Measurements from ENCODE around the gene SUPT16H.

Gene SUPT16H

DNA sequence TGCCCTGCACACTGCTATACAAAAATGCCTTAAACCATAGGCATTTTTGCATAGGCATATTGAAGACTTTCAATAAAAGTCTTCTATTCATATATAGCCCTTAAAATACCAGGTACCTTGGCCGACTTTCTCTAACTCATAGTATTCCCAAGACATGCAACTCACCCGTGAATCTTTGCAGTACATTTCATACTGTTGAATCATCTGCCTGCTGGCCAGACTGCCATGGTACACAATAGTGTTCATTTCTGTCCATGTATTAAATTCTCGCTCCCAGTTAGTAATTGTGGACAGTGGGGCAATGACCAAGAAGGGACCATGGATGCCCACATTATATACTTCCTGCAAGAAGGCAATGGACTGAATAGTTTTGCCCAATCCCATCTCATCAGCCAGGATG lies 24.3 kb upstream of the SUPT16H start:
- TF ChIP-seq ZNF274 (IDR thresholded peaks at IDR 0.05; ENCODE audit: low read depth, low read length) (no peak), YY1 (IDR thresholded peaks at IDR 0.05; ENCODE audit: insufficient read depth, insufficient read length) (no peak), SUZ12 (IDR thresholded peaks at IDR 0.05; ENCODE audit: extremely low read depth, insufficient read depth, insufficient read length) (no peak)
- H3K4me3 ChIP-seq (ENCODE audit: insufficient read length, low read depth), result no peak overlapping the region
- H3K36me3 ChIP-seq (ENCODE audit: insufficient read depth, insufficient read length, low read length), result peaks cover 90% of the 10 kb centered on the region
- no peaks in the 10 kb centered on the region for H3K27me3 ChIP-seq (ENCODE audit: insufficient read depth, insufficient read length)
- no peaks in the 10 kb centered on the region for H3K4me1 ChIP-seq (ENCODE audit: insufficient read depth, insufficient read length)
- no peak overlapping the region for H3K9ac ChIP-seq (ENCODE audit: insufficient read length, low read depth)
- DNase-seq (ENCODE audit: low read depth, low spot score), result no peak
- H3K9me3 ChIP-seq (ENCODE audit: insufficient read depth, low read length), result no peaks in the 10 kb centered on the region

DNA sequence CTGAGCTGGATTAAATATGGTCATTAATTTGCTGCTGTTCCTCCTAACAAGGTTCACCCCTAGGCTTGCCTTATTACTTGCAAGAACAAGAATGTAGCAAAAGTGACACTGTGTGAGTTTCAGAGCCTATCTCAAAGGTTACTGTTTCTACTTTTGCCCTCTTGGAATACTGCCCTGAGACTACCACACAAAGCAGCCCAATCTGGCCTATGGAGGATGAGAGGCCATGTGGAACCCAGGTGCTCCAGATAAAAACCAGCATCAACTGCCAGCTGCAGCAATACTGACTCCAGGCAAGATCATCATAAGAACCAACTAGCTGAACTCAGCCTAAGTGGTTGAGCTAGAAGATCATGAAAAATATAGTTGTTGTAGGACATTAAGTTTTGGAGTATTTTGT lies 22.4 kb upstream of the SUPT16H start:
- H3K36me3 ChIP-seq (ENCODE audit: insufficient read depth, insufficient read length, low read length), result peaks cover 93% of the 10 kb centered on the region
- no peak for DNase-seq (ENCODE audit: low read depth, low spot score)
- H3K27me3 ChIP-seq (ENCODE audit: insufficient read depth, insufficient read length), result no peaks in the 10 kb centered on the region
- H3K9ac ChIP-seq (ENCODE audit: insufficient read length, low read depth), result no peak overlapping the region
- no peaks in the 10 kb centered on the region for H3K4me1 ChIP-seq (ENCODE audit: insufficient read depth, insufficient read length)
- no peak overlapping the region for H3K4me3 ChIP-seq (ENCODE audit: insufficient read length, low read depth)
- TF ChIP-seq ZNF274 (IDR thresholded peaks at IDR 0.05; ENCODE audit: low read depth, low read length) (no peak), YY1 (IDR thresholded peaks at IDR 0.05; ENCODE audit: insufficient read depth, insufficient read length) (no peak), SUZ12 (IDR thresholded peaks at IDR 0.05; ENCODE audit: extremely low read depth, insufficient read depth, insufficient read length) (no peak)
- no peaks in the 10 kb centered on the region for H3K9me3 ChIP-seq (ENCODE audit: insufficient read depth, low read length)

DNA sequence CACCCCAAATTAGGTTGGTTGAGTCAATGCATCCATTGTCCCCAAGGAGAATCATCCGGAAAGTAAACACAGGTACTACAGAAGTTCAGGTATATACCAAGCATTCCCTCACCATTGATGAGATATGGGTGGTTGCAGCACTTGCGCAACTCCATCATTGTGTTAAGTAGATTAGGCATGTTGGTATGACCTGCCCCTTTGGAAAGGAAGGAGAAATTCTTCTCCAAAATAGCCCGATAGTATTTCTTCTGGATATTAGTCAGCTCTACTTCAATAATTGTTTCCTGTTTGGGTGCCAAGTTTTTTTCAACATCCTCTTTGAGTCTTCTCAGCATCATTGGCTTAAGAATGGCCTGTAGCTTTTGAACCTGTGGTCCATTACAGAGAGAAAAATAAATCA lies 21.3 kb upstream of the SUPT16H start:
- no peak for TF ChIP-seq SUZ12 (IDR thresholded peaks at IDR 0.05; ENCODE audit: extremely low read depth, insufficient read depth, insufficient read length)
- no peak for TF ChIP-seq YY1 (IDR thresholded peaks at IDR 0.05; ENCODE audit: insufficient read depth, insufficient read length)
- TF ChIP-seq ZNF274 (IDR thresholded peaks at IDR 0.05; ENCODE audit: low read depth, low read length), result no peak
- Histone ChIP-seq H3K4me3 (ENCODE audit: insufficient read length, low read depth) (no peak overlapping the region), H3K9me3 (ENCODE audit: insufficient read depth, low read length) (no peaks in the 10 kb centered on the region), H3K27me3 (ENCODE audit: insufficient read depth, insufficient read length) (no peaks in the 10 kb centered on the region), H3K9ac (ENCODE audit: insufficient read length, low read depth) (no peak overlapping the region), H3K36me3 (ENCODE audit: insufficient read depth, insufficient read length, low read length) (peaks cover 93% of the 10 kb centered on the region), H3K4me1 (ENCODE audit: insufficient read depth, insufficient read length) (no peaks in the 10 kb centered on the region)
- no peak for DNase-seq (ENCODE audit: low read depth, low spot score)

DNA sequence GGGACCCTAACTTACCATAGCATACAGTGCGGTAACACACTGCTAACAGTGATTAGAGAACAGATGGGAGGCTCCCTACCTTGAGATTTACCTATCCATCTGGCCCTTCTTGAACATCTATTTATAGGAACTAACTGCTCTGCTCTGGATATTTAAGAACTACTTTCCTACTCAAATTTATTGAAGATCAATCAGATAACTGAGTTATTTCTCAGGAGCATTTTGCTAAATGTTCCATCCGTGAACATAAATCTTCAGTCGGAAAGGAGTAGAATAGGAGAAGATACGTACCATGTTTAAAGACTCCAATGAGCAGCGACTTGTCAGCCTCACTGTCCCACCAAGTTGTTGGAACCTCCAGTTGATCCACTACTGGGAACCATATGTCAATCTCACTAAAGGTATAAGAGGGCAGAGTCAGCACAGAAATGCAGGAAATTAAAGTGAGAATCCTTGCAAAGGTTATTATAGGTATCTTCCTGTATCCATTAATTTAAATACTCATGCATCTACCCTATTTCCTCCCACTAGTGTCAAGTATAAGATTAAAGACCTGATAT lies 15.6 kb upstream of the SUPT16H start:
- Histone ChIP-seq H3K9me3 (ENCODE audit: insufficient read depth, low read length) (no peaks in the 10 kb centered on the region), H3K36me3 (ENCODE audit: insufficient read depth, insufficient read length, low read length) (peaks cover 87% of the 10 kb centered on the region), H3K4me3 (ENCODE audit: insufficient read length, low read depth) (no peak overlapping the region), H3K27me3 (ENCODE audit: insufficient read depth, insufficient read length) (no peaks in the 10 kb centered on the region), H3K9ac (ENCODE audit: insufficient read length, low read depth) (no peak overlapping the region), H3K4me1 (ENCODE audit: insufficient read depth, insufficient read length) (no peaks in the 10 kb centered on the region)
- TF ChIP-seq YY1 (IDR thresholded peaks at IDR 0.05; ENCODE audit: insufficient read depth, insufficient read length), result no peak
- no peak for TF ChIP-seq ZNF274 (IDR thresholded peaks at IDR 0.05; ENCODE audit: low read depth, low read length)
- no peak for TF ChIP-seq SUZ12 (IDR thresholded peaks at IDR 0.05; ENCODE audit: extremely low read depth, insufficient read depth, insufficient read length)
- no peak for DNase-seq (ENCODE audit: low read depth, low spot score)

DNA sequence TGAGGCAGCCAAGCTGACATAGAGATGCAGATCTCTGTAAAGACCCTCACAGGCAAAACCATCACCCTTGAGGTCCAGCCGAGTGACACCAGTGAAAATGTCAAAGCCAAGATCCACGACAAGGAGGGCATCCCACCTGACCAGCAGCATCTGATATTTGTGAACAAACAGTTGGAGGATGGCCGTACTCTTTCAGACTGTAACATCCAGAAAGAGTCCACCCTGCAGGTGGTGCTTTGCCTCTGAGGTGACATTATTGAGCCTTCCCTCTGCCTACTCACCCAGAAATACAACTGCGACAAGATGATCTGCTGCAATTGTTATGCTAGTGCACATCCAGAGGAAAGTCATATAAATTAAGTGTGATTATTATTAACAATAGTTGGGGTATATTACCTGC lies 15.1 kb upstream of the SUPT16H start:
- no peaks in the 10 kb centered on the region for H3K4me1 ChIP-seq (ENCODE audit: insufficient read depth, insufficient read length)
- H3K27me3 ChIP-seq (ENCODE audit: insufficient read depth, insufficient read length), result no peaks in the 10 kb centered on the region
- H3K9me3 ChIP-seq (ENCODE audit: insufficient read depth, low read length), result no peaks in the 10 kb centered on the region
- H3K9ac ChIP-seq (ENCODE audit: insufficient read length, low read depth), result no peak overlapping the region
- H3K36me3 ChIP-seq (ENCODE audit: insufficient read depth, insufficient read length, low read length), result peaks cover 90% of the 10 kb centered on the region
- no peak for DNase-seq (ENCODE audit: low read depth, low spot score)
- H3K4me3 ChIP-seq (ENCODE audit: insufficient read length, low read depth), result no peak overlapping the region
- TF ChIP-seq SUZ12 (IDR thresholded peaks at IDR 0.05; ENCODE audit: extremely low read depth, insufficient read depth, insufficient read length) (no peak), ZNF274 (IDR thresholded peaks at IDR 0.05; ENCODE audit: low read depth, low read length) (no peak), YY1 (IDR thresholded peaks at IDR 0.05; ENCODE audit: insufficient read depth, insufficient read length) (no peak)

DNA sequence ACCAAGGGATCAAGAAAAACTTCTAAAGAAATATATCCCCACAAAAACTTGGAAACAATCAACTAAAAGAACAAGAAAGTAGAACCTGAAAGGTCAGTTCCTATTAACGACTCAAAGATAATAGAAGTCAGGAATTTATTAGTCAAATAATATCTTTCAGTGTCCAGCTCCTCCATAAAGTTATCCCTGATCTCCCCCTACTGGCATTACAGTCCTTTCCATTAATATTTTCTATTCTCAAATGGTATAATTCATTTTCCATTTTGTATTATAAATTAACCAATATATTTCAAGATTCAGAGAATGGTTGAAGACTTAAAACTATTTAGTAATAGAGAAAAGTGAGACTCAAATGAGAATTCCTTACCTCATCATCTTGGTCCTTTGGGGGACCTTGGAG lies 11.6 kb upstream of the SUPT16H start:
- no peaks in the 10 kb centered on the region for H3K4me1 ChIP-seq (ENCODE audit: insufficient read depth, insufficient read length)
- no peaks in the 10 kb centered on the region for H3K27me3 ChIP-seq (ENCODE audit: insufficient read depth, insufficient read length)
- no peak overlapping the region for H3K4me3 ChIP-seq (ENCODE audit: insufficient read length, low read depth)
- no peak for DNase-seq (ENCODE audit: low read depth, low spot score)
- no peaks in the 10 kb centered on the region for H3K9me3 ChIP-seq (ENCODE audit: insufficient read depth, low read length)
- no peak overlapping the region for H3K9ac ChIP-seq (ENCODE audit: insufficient read length, low read depth)
- TF ChIP-seq SUZ12 (IDR thresholded peaks at IDR 0.05; ENCODE audit: extremely low read depth, insufficient read depth, insufficient read length) (no peak), YY1 (IDR thresholded peaks at IDR 0.05; ENCODE audit: insufficient read depth, insufficient read length) (no peak), ZNF274 (IDR thresholded peaks at IDR 0.05; ENCODE audit: low read depth, low read length) (no peak)
- H3K36me3 ChIP-seq (ENCODE audit: insufficient read depth, insufficient read length, low read length), result peaks cover 90% of the 10 kb centered on the region

DNA sequence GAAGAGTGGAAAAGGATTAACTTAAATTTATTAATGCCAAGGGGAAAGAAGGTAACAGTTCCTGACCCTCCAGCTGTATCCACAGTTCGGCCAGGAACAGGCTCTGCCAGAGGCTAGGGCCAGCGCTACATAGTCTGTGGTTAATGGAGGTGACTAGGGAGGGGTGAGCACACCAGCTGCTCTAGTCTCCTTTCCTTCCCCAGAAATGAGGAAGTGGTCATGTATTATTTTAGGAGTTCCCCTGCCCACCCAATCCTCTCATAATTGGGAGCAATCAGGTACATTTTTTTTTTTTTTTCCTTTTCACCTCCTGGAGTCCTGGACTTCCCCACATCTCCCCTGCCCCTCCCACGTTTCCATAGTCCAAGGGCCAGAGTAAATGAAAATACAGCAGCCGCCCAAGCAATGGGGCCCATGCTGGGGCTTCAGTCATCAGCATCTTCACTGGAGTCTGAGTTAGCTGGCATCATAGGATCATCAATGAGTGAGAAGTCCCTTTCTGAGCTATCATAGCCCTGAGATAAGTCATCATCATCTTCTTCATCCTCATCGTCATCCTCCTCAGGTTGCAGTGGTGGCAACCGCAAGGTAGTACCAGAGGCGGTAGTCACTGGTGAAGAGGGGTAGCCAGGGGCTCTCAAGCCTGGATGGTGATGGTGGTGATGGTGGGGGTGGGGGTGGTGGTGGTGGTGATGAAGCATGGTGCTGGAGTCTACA lies 1.5 kb upstream of the SUPT16H start:
- no peak for DNase-seq (ENCODE audit: low read depth, low spot score)
- no peaks in the 10 kb centered on the region for H3K9me3 ChIP-seq (ENCODE audit: insufficient read depth, low read length)
- H3K27me3 ChIP-seq (ENCODE audit: insufficient read depth, insufficient read length), result no peaks in the 10 kb centered on the region
- no peaks in the 10 kb centered on the region for H3K4me1 ChIP-seq (ENCODE audit: insufficient read depth, insufficient read length)
- no peak overlapping the region for H3K9ac ChIP-seq (ENCODE audit: insufficient read length, low read depth)
- TF ChIP-seq SUZ12 (IDR thresholded peaks at IDR 0.05; ENCODE audit: extremely low read depth, insufficient read depth, insufficient read length) (no peak), ZNF274 (IDR thresholded peaks at IDR 0.05; ENCODE audit: low read depth, low read length) (no peak), YY1 (IDR thresholded peaks at IDR 0.05; ENCODE audit: insufficient read depth, insufficient read length) (no peak)
- H3K36me3 ChIP-seq (ENCODE audit: insufficient read depth, insufficient read length, low read length), result peaks cover 58% of the 10 kb centered on the region
- no peak overlapping the region for H3K4me3 ChIP-seq (ENCODE audit: insufficient read length, low read depth)
